Right renal cortex interstitium (tissue), 3 donors: ENCODE measurements around the gene ZNF496. TPM values are rescaled to one million over a fixed set of nuclear protein-coding genes. Genes with fewer than 3 reads are reported as not detected.
"Not testable (repeated sequence)": the region's sequence is repeated elsewhere in the genome, so short reads cannot be mapped to it uniquely, and the experiment has no call there.

Source experiments
- DNase-seq, 3 donors: peaks; one replicate each; pipeline ENCODE4 v3.0.0-alpha.2; 2013; ENCODE audit warnings: low read depth in 3 of 3, low spot score in 2 of 3
- polyA plus RNA-seq, 3 donors: library from polyadenylated mRNA; unstranded; fragments of 120-200 nt; gene quantifications; one replicate each; pipeline ENCODE4 v1.2.1, GENCODE V29; 2013; ENCODE audit not compliant: insufficient read length in 3 of 3

The ZNF496 gene
- 10 to 100 TPM; 34.1 to 35.0 (median 34.3) TPM for polyA plus RNA-seq

- peak in 2 of 3 donors; percentile 70 to 81 for DNase-seq
Measured at GRCh38 chr1:247331525-247332214, at the start of gene ZNF496. TSS of gene ZNF496 (minus strand) at chr1:247331867. CDS start at chr1:247329578, 2,289 bp downstream.

- no peak for DNase-seq
Measured at GRCh38 chr1:247378334-247379073, 46.8 kb upstream of the ZNF496 start.

GRCh38 chr1:247377656-247378055 is 46.0 kb upstream of the ZNF496 start:
- DNase-seq = not testable (repeated sequence)

- DNase-seq = no peak
Measured at GRCh38 chr1:247376659-247377058, 45.0 kb upstream of the ZNF496 start.

- no peak for DNase-seq
Measured at GRCh38 chr1:247375747-247376146, 44.1 kb upstream of the ZNF496 start.

- not testable (repeated sequence) for DNase-seq
Measured at GRCh38 chr1:247374651-247375334, 43.1 kb upstream of the ZNF496 start.

GRCh38 chr1:247373721-247374141 is 42.1 kb upstream of the ZNF496 start:
- DNase-seq = no peak

- no peak for DNase-seq
Measured at GRCh38 chr1:247371801-247372259, 40.2 kb upstream of the ZNF496 start.

GRCh38 chr1:247370786-247371732 is 39.4 kb upstream of the ZNF496 start:
- no peak for DNase-seq

GRCh38 chr1:247368490-247369145 is 37.0 kb upstream of the ZNF496 start:
- no peak for DNase-seq

GRCh38 chr1:247367786-247368422 is 36.2 kb upstream of the ZNF496 start:
- no peak for DNase-seq

- no peak for DNase-seq
Measured at GRCh38 chr1:247366926-247367645, 35.4 kb upstream of the ZNF496 start.

GRCh38 chr1:247366345-247366744 is 34.7 kb upstream of the ZNF496 start:
- DNase-seq = not testable (repeated sequence)

GRCh38 chr1:247365023-247365422 is 33.4 kb upstream of the ZNF496 start:
- no peak for DNase-seq

GRCh38 chr1:247363000-247363399 is 31.3 kb upstream of the ZNF496 start:
- not testable (repeated sequence) for DNase-seq

GRCh38 chr1:247362153-247362552 is 30.5 kb upstream of the ZNF496 start:
- DNase-seq = no peak

- no peak for DNase-seq
Measured at GRCh38 chr1:247360991-247361731, 29.5 kb upstream of the ZNF496 start.
